GM12878 (cell line): ENCODE results near the gene DLX3. TPM values are rescaled to one million over a fixed set of nuclear protein-coding genes. Genes with fewer than 3 reads are reported as not detected.

Experiments
- ATAC-seq: fragments of 200-7000 bp; cut with Tn5 transposase; 3 replicates; pipeline ENCODE4 v1.9.1; 2020; ENCODE audit warnings: mild to moderate bottlenecking, moderate library complexity
- BruUV-seq: library from RNA; stranded (reverse); fragments of 400-500 nt; replicated peaks from 2 replicates; lab custom pipeline; 2021; lab: Mats Ljungman, UMichigan
- CTCF ChIA-PET: fragments of 300-600 bp; sonication (Branson Sonifier 250); formaldehyde crosslinking; extraction: SDS; loops from one replicate; lab custom pipeline; 2021; ENCODE audit warnings: inconsistent platforms; lab: Yijun Ruan, JAX
- POLR2A ChIA-PET: fragments of 350-600 bp; formaldehyde crosslinking; extraction: SDS; loops from one replicate; lab custom pipeline; 2021; ENCODE audit warnings: inconsistent platforms; lab: Charles Lee
- RAD21 ChIA-PET: fragments of 300-600 bp; sonication (Branson Sonifier 250); formaldehyde crosslinking; loops from one replicate; lab custom pipeline; 2023; ENCODE audit warnings: antibody characterized with exemption; ENCODE audit not compliant: unreplicated experiment; lab: Charles Lee
- SMC1A ChIA-PET: fragments of 300-600 bp; sonication (Branson Sonifier 250); formaldehyde crosslinking; loops from one replicate; lab custom pipeline; 2023; ENCODE audit not compliant: unreplicated experiment, uncharacterized antibody; lab: Charles Lee
- DNase-seq: peaks from one replicate; pipeline ENCODE4 v3.0.0-alpha.2; 2011; ENCODE audit warnings: low read depth, low spot score
- FAIRE-seq: peaks from 3 replicates; lab custom pipeline; 2011; peaks lifted over from hg19 to GRCh38; lab: Jason Lieb, UNC
- H2AFZ ChIP-seq: 2 replicates; pipeline ENCODE4 v1.6.0; 2011; ENCODE audit warnings: low read depth, low read length, control low read depth; ENCODE audit not compliant: control insufficient read depth
- H3K27ac ChIP-seq: 2 replicates; pipeline ENCODE4 v1.5.1; 2011; ENCODE audit warnings: control low read depth; ENCODE audit not compliant: control insufficient read depth, insufficient read depth
- H3K27me3 ChIP-seq, 2 experiments: replicated peaks in 1 of 2; 2 replicates each; pipeline versions ENCODE4 v1.6.0 to v1.6.1; 2011; ENCODE audit warnings: low read length in 1 of 2; ENCODE audit not compliant: control insufficient read depth in 2 of 2, insufficient read depth in 2 of 2
- H3K36me3 ChIP-seq, 2 experiments: 2 replicates each; pipeline ENCODE4 v1.5.1; 2011; ENCODE audit warnings: low read length in 1 of 2; ENCODE audit not compliant: control insufficient read depth in 2 of 2, insufficient read depth in 2 of 2
- H3K4me1 ChIP-seq: 2 replicates; pipeline ENCODE4 v1.6.1; 2011; ENCODE audit warnings: mild to moderate bottlenecking, low read length, moderate library complexity, mixed read lengths; ENCODE audit not compliant: control insufficient read depth, insufficient read depth
- H3K4me2 ChIP-seq: 2 replicates; pipeline ENCODE4 v1.6.0; 2011; ENCODE audit warnings: control low read depth; ENCODE audit not compliant: control insufficient read depth, insufficient read depth
- H3K4me3 ChIP-seq: fragments of 200-600 bp; sonication (generic); 2 replicates; pipeline ENCODE4 v1.5.1; 2016
- H3K79me2 ChIP-seq: 2 replicates; pipeline ENCODE4 v1.6.0; 2011; ENCODE audit warnings: low read length; ENCODE audit not compliant: control insufficient read depth, insufficient read depth
- H3K9ac ChIP-seq: 2 replicates; pipeline ENCODE4 v1.8.0; 2011; ENCODE audit warnings: low read length, control low read depth, mixed read lengths; ENCODE audit not compliant: control insufficient read depth, insufficient read depth
- H3K9me3 ChIP-seq: replicated peaks from 3 replicates; pipeline ENCODE4 v1.5.1; 2011; ENCODE audit warnings: mild to moderate bottlenecking, low read length; ENCODE audit not compliant: control insufficient read depth, insufficient read depth
- H4K20me1 ChIP-seq: 2 replicates; pipeline ENCODE4 v1.6.0; 2011; ENCODE audit not compliant: control insufficient read depth, insufficient read depth
- CHD4 ChIP-seq: fragments of 200-600 bp; sonication (generic); IDR thresholded peaks from 2 replicates; pipeline ENCODE4 v1.6.1; 2016; ENCODE audit warnings: mild to moderate bottlenecking
- EED ChIP-seq: sonication (generic); IDR thresholded peaks from 2 replicates; pipeline ENCODE4 v1.6.1; 2016; ENCODE audit warnings: antibody characterized with exemption, low read depth
- PAX8 ChIP-seq: fragments of 450-650 bp; IDR thresholded peaks from 2 replicates; pipeline ENCODE4 v1.6.1; 2017; ENCODE audit warnings: mild to moderate bottlenecking, moderate library complexity
- POLR2A ChIP-seq: IDR thresholded peaks from 2 replicates; pipeline ENCODE4 v1.6.1; 2011; ENCODE audit warnings: low read depth, mild to moderate bottlenecking, low read length
- RUNX3 ChIP-seq: IDR thresholded peaks from 2 replicates; pipeline ENCODE4 v1.6.1; 2012; ENCODE audit warnings: low read length, inconsistent platforms
- SKIL ChIP-seq: fragments of 450-650 bp; IDR thresholded peaks from 2 replicates; pipeline ENCODE4 v1.6.1; 2017; ENCODE audit warnings: mild to moderate bottlenecking, low read depth, inconsistent platforms; ENCODE audit not compliant: poor library complexity, severe bottlenecking
- ZBTB40 ChIP-seq: fragments of 450-650 bp; IDR thresholded peaks from 2 replicates; pipeline ENCODE4 v1.6.1; 2016; ENCODE audit warnings: mild to moderate bottlenecking, moderate library complexity, borderline replicate concordance
- ZNF592 ChIP-seq: fragments of 450-650 bp; IDR thresholded peaks from 2 replicates; pipeline ENCODE4 v1.6.1; 2017; ENCODE audit warnings: mild to moderate bottlenecking, moderate library complexity
- ZZZ3 ChIP-seq: IDR thresholded peaks from 2 replicates; pipeline ENCODE4 v1.6.1; 2011; ENCODE audit warnings: low read depth; ENCODE audit not compliant: control insufficient read depth, insufficient read length
- WGBS: methylation state at CpG from one replicate; pipeline ENCODE4 v1.1.6; 2016; ENCODE audit warnings: low lambda C conversion rate; ENCODE audit not compliant: insufficient replicate concordance, insufficient coverage; ENCODE audit errors: missing lambda C conversion rate; 5-methylcytosine and 5-hydroxymethylcytosine counted together
- in situ Hi-C: fragments of 300-500 bp; cut with MboI; formaldehyde crosslinking; loops from 9 replicates; pipeline ENCODE4 v1.14.3; 2018; ENCODE audit warnings: mixed read lengths
- intact Hi-C: fragments of 100-400 bp; cut with micrococcal nuclease; formaldehyde crosslinking; loops from one replicate; pipeline ENCODE4 v1.14.2; 2022; ENCODE audit not compliant: unreplicated experiment
- polyA plus RNA-seq, 11 experiments: library from polyadenylated mRNA; depleted of rRNA in 4 of 11; unstranded in 6 of 11; stranded (reverse) in 5 of 11; fragments of >200 nt; fragmentation: Nextera tagmentation in 4 of 11; fragmentation: Illumina TruSeq in 1 of 11; extraction: Ambion mirVana in 4 of 11; extraction: Trizol in 1 of 11; gene quantifications; 1 replicate in 1 of 11; 2 replicates in 10 of 11; pipeline versions ENCODE4 v1.2.1 to v1.2.3, GENCODE V29; 2011 to 2016; ENCODE audit warnings: inconsistent platforms in 2 of 11, missing spikeins in 2 of 11, low read depth in 1 of 11
- total RNA-seq, 4 experiments: library from RNA; depleted of rRNA in 3 of 4; stranded (reverse); fragments of >200 nt in 3 of 4; fragmentation: Illumina TruSeq in 1 of 4; extraction: Trizol in 1 of 4; gene quantifications; 2 replicates each; pipeline versions ENCODE4 v1.2.1 to v1.2.3, GENCODE V29; 2013 to 2021
- TF ChIP-seq, protein P1 (sequence below): fragments of 450-650 bp; IDR thresholded peaks from 2 replicates; pipeline ENCODE4 v1.6.1; 2014; ENCODE audit warnings: mild to moderate bottlenecking

DLX3 gene
- total and polyA plus RNA-seq, 10 of the 15 experiments (the other 5 are each of a cell fraction or from before 2014, with no cell fraction given) = not detected

- no peak overlapping the region for H3K4me3 ChIP-seq
- ChIA-PET RAD21 (no interaction called here), POLR2A (no interaction called here), SMC1A (no interaction called here), CTCF (interaction anchor here (1.3 kb wide), 1 partner anchor 24 kb away, joined by 3 read pairs; no protein-coding TSS in a partner anchor)
- H3K36me3 ChIP-seq = no peaks in the 10 kb centered on the region
- in situ Hi-C loops (no loop called here), intact Hi-C loops (no loop called here)
- H3K4me2 ChIP-seq = no peak overlapping the region
- no peaks in the 10 kb centered on the region for H4K20me1 ChIP-seq
- no peaks in the 10 kb centered on the region for H3K79me2 ChIP-seq
- no peaks in the 10 kb centered on the region for H3K9me3 ChIP-seq
- no peaks in the 10 kb centered on the region; the same call in 1 of the 2 replicates for H3K4me1 ChIP-seq
- no peak for ATAC-seq
- no peak for FAIRE-seq
- H2AFZ ChIP-seq = no peak overlapping the region
- no peak for DNase-seq
- BruUV-seq = no TSS peak
- peaks cover 28 to 30% of the 10 kb centered on the region in 2 experiments for H3K27me3 ChIP-seq
- TF ChIP-seq CHD4 (no peak), PAX8 (no peak), ZNF592 (no peak), EED (no peak), ZZZ3 (no peak), RUNX3 (no peak), POLR2A (no peak), ZBTB40 (no peak), SKIL (no peak)
- TF ChIP-seq, protein P1, sequence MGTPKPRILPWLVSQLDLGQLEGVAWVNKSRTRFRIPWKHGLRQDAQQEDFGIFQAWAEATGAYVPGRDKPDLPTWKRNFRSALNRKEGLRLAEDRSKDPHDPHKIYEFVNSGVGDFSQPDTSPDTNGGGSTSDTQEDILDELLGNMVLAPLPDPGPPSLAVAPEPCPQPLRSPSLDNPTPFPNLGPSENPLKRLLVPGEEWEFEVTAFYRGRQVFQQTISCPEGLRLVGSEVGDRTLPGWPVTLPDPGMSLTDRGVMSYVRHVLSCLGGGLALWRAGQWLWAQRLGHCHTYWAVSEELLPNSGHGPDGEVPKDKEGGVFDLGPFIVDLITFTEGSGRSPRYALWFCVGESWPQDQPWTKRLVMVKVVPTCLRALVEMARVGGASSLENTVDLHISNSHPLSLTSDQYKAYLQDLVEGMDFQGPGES = no peak
- no peak overlapping the region for H3K27ac ChIP-seq
- 18% methylated on average over 48 of the region's 55 CpGs for WGBS
- no peak overlapping the region for H3K9ac ChIP-seq
Measured at GRCh38 chr17:49971848-49972485, 23.1 kb downstream of the DLX3 start.
